GM12875 (cell line): ENCODE measurements around the gene MAX.

ENCODE experiments used
- H3K4me3 ChIP-seq: one replicate; pipeline ENCODE4 v1.5.1; 2011; ENCODE audit warnings: low read depth, low read length, control low read depth
- CTCF ChIP-seq: IDR thresholded peaks from 2 replicates; pipeline ENCODE4 v1.5.1; 2011; ENCODE audit warnings: low read depth, mild to moderate bottlenecking, control low read depth, inconsistent platforms, low read length, moderate library complexity, borderline replicate concordance; ENCODE audit not compliant: insufficient read depth

Gene MAX

GRCh38 chr14:65062096-65063075, 39.9 kb downstream of the MAX start:
- no peak for TF ChIP-seq CTCF
- no peak overlapping the region for H3K4me3 ChIP-seq

- TF ChIP-seq CTCF: no peak
- no peak overlapping the region for H3K4me3 ChIP-seq
Observed at GRCh38 chr14:65057695-65058094, 44.6 kb downstream of the MAX start.

GRCh38 chr14:65054471-65055085, 47.7 kb downstream of the MAX start:
- no peak for TF ChIP-seq CTCF
- no peak overlapping the region for H3K4me3 ChIP-seq

GRCh38 chr14:65053466-65053865, 48.9 kb downstream of the MAX start:
- no peak for TF ChIP-seq CTCF
- H3K4me3 ChIP-seq: no peak overlapping the region

- H3K4me3 ChIP-seq: no peak overlapping the region
- no peak for TF ChIP-seq CTCF
Observed at GRCh38 chr14:65052832-65053231, 49.5 kb downstream of the MAX start.

- no peak overlapping the region for H3K4me3 ChIP-seq
- TF ChIP-seq CTCF: no peak
Observed at GRCh38 chr14:65045709-65046108, 56.6 kb downstream of the MAX start.
